ENCODE results near the gene KLF16.

GRCh38 chr19:1888385-1888784, 25.0 kb upstream of the KLF16 start:
- no peak for TF ChIP-seq POLR2A (IDR thresholded peaks at IDR 0.05)
- TF ChIP-seq, protein P1, sequence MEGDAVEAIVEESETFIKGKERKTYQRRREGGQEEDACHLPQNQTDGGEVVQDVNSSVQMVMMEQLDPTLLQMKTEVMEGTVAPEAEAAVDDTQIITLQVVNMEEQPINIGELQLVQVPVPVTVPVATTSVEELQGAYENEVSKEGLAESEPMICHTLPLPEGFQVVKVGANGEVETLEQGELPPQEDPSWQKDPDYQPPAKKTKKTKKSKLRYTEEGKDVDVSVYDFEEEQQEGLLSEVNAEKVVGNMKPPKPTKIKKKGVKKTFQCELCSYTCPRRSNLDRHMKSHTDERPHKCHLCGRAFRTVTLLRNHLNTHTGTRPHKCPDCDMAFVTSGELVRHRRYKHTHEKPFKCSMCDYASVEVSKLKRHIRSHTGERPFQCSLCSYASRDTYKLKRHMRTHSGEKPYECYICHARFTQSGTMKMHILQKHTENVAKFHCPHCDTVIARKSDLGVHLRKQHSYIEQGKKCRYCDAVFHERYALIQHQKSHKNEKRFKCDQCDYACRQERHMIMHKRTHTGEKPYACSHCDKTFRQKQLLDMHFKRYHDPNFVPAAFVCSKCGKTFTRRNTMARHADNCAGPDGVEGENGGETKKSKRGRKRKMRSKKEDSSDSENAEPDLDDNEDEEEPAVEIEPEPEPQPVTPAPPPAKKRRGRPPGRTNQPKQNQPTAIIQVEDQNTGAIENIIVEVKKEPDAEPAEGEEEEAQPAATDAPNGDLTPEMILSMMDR (IDR thresholded peaks at IDR 0.05), result no peak

All from tibial nerve (tissue), 3 donors.